Karpas-422 (cell line): ENCODE data around the gene NFIA. TPM values are rescaled to one million over a fixed set of nuclear protein-coding genes. Genes with fewer than 3 reads are reported as not detected.

ENCODE experiments used
- DNase-seq: peaks from one replicate; pipeline ENCODE4 v3.0.0-alpha.2; 2015
- H2AFZ ChIP-seq: fragments of 200-600 bp; sonication (generic); 2 replicates; pipeline ENCODE4 v1.6.1; 2014; ENCODE audit warnings: antibody characterized with exemption, low read length, mixed read lengths
- H3K27ac ChIP-seq: fragments of 200-600 bp; sonication (generic); 2 replicates; pipeline ENCODE4 v1.5.1; 2014; ENCODE audit warnings: mild to moderate bottlenecking, low read length, moderate library complexity
- H3K27me3 ChIP-seq: fragments of 200-600 bp; sonication (generic); 2 replicates; pipeline ENCODE4 v1.6.1; 2014; ENCODE audit warnings: low read length, mixed read lengths
- H3K36me3 ChIP-seq: fragments of 200-600 bp; sonication (generic); 2 replicates; pipeline ENCODE4 v1.6.1; 2014; ENCODE audit warnings: low read length, mixed read lengths; ENCODE audit not compliant: insufficient read depth
- H3K4me1 ChIP-seq: fragments of 200-600 bp; sonication (generic); 2 replicates; pipeline ENCODE4 v1.6.1; 2014; ENCODE audit warnings: mild to moderate bottlenecking, low read length, mixed read lengths
- H3K4me2 ChIP-seq: fragments of 200-600 bp; sonication (generic); 2 replicates; pipeline ENCODE4 v1.6.1; 2014; ENCODE audit warnings: low read length, low read depth, mild to moderate bottlenecking; ENCODE audit not compliant: poor library complexity, severe bottlenecking
- H3K4me3 ChIP-seq: fragments of 200-600 bp; sonication (generic); 2 replicates; pipeline ENCODE4 v1.5.1; 2014; ENCODE audit warnings: mild to moderate bottlenecking, antibody characterized with exemption, low read length, mixed read lengths
- H3K79me2 ChIP-seq: fragments of 200-600 bp; sonication (generic); 2 replicates; pipeline ENCODE4 v1.6.1; 2014; ENCODE audit warnings: mild to moderate bottlenecking, low read length, mixed read lengths
- H3K9ac ChIP-seq: fragments of 200-600 bp; sonication (generic); 2 replicates; pipeline ENCODE4 v1.6.0; 2014; ENCODE audit warnings: low read length
- H3K9me2 ChIP-seq: fragments of 200-600 bp; sonication (generic), shearing (Covaris generic); replicated peaks from 2 replicates; pipeline ENCODE4 v1.6.0; 2014; ENCODE audit warnings: mild to moderate bottlenecking, low read length, moderate library complexity; ENCODE audit not compliant: insufficient read depth
- H3K9me3 ChIP-seq: fragments of 300-700, 200-600 bp; sonication (generic); 2 replicates; pipeline ENCODE4 v1.6.1; 2014; ENCODE audit warnings: low read length, mixed read lengths
- H4K20me1 ChIP-seq: fragments of 200-600 bp; sonication (generic); 2 replicates; pipeline ENCODE4 v1.6.1; 2014; ENCODE audit warnings: mild to moderate bottlenecking, antibody characterized with exemption, low read length, low read depth; ENCODE audit not compliant: insufficient read depth
- total RNA-seq: library from RNA; depleted of rRNA; stranded (reverse); fragments of >200 nt; shearing (Covaris generic); gene quantifications from 2 replicates; pipeline ENCODE4 v1.2.3, GENCODE V29; 2014; ENCODE audit warnings: low replicate concordance

Gene NFIA
- total RNA-seq, 1 experiment from 2014 or later, result 38.3 TPM

DNA sequence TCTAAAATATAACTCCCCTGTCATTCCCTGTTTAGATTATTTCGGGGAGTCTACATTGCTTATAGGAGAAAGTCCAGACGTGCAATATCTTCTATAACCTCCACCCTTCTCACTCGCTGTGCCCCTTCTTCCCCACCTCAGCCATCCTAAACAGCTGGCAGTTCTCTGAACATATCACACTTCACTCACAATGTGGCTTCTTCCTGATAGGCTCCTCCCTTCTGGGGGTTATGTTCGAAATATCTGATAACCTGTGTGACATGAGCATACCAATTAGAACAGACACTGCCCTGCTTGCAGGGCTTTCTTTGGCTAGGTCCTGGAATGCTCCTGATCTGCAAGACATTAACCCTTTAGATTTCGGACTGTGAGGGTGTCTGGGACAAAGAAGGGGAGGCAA is 274.6 kb downstream of the NFIA start:
- H3K27me3 ChIP-seq, result no peaks in the 10 kb centered on the region
- no peak overlapping the region for H3K4me3 ChIP-seq
- DNase-seq, result no peak
- no peak overlapping the region for H3K4me2 ChIP-seq
- no peaks in the 10 kb centered on the region for H3K9me2 ChIP-seq
- no peaks in the 10 kb centered on the region for H3K79me2 ChIP-seq
- H3K27ac ChIP-seq, result no peak overlapping the region
- H3K36me3 ChIP-seq, result no peaks in the 10 kb centered on the region
- no peak overlapping the region for H2AFZ ChIP-seq
- H4K20me1 ChIP-seq, result no peaks in the 10 kb centered on the region
- H3K9ac ChIP-seq, result no peak overlapping the region
- no peaks in the 10 kb centered on the region for H3K9me3 ChIP-seq
- no peaks in the 10 kb centered on the region for H3K4me1 ChIP-seq

GRCh38 chr1:61357539-61357938 is 275.2 kb downstream of the NFIA start:
- H3K4me1 ChIP-seq, result no peaks in the 10 kb centered on the region
- no peaks in the 10 kb centered on the region for H4K20me1 ChIP-seq
- H3K9me3 ChIP-seq, result no peaks in the 10 kb centered on the region
- H3K4me3 ChIP-seq, result no peak overlapping the region
- H3K4me2 ChIP-seq, result no peak overlapping the region
- no peaks in the 10 kb centered on the region for H3K36me3 ChIP-seq
- H3K27ac ChIP-seq, result no peak overlapping the region
- H3K27me3 ChIP-seq, result no peaks in the 10 kb centered on the region
- no peak overlapping the region for H3K9ac ChIP-seq
- H3K79me2 ChIP-seq, result no peaks in the 10 kb centered on the region
- H2AFZ ChIP-seq, result no peak overlapping the region
- no peak for DNase-seq
- H3K9me2 ChIP-seq, result no peaks in the 10 kb centered on the region

DNA sequence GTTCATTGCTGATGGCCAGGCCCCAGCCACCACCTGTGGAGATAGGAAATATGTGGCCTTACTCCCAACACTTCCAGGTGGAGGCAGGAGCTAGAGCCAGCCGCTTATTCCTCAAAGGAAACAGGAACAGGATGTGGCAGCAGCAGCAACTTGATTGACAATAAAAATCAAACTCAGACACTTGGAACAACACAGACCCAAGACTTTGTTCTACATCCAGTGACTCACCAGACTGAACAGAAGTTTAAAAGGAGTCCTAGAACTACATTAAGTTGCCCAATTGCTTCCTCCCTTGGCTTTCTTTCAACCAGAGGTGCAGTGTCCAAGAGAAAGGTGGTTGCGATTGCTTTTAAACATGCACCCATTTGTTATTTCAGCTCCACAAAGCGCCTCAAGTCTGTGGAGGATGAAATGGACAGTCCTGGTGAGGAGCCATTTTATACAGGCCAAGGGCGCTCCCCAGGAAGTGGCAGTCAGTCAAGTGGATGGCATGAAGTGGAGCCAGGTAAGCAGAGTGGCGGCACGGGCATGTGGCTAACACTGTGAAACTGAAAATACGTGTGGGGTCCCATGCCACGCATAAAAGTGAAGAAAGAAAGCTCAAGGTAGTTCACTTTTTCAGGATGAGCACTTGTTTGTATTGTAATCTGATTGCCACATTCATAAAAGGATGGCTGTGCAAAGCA is 276.6 kb downstream of the NFIA start:
- DNase-seq, result no peak
- Histone ChIP-seq H3K79me2 (no peaks in the 10 kb centered on the region), H3K9ac (no peak overlapping the region), H3K4me3 (no peak overlapping the region), H3K9me3 (no peaks in the 10 kb centered on the region), H3K4me1 (no peaks in the 10 kb centered on the region), H3K36me3 (no peaks in the 10 kb centered on the region), H3K9me2 (no peaks in the 10 kb centered on the region), H3K27ac (no peak overlapping the region), H3K27me3 (no peaks in the 10 kb centered on the region), H4K20me1 (no peaks in the 10 kb centered on the region), H2AFZ (no peak overlapping the region), H3K4me2 (no peak overlapping the region)

DNA sequence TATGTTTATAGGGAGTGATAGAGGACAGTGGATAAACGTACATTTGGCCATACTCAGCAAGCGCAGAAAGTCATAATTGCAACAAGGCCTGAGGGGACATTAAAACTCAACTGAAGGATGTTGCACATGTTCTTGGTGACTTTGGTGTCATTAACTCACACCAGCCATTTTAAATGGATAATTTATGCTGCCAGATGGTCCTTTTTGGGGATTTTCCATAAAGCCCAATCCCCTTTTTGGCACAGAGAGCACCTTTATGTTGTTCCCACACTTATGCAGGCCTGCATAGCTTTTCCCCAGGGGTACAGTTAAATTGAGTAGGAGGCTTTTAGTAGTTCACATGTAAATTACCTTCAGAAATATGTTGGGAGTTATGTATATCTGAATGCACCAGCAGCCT is 279.6 kb downstream of the NFIA start:
- H3K9me2 ChIP-seq, result no peaks in the 10 kb centered on the region
- no peaks in the 10 kb centered on the region for H4K20me1 ChIP-seq
- H2AFZ ChIP-seq, result no peak overlapping the region
- no peak for DNase-seq
- H3K4me2 ChIP-seq, result no peak overlapping the region
- H3K9ac ChIP-seq, result no peak overlapping the region
- no peak overlapping the region for H3K27ac ChIP-seq
- no peaks in the 10 kb centered on the region for H3K36me3 ChIP-seq
- H3K79me2 ChIP-seq, result no peaks in the 10 kb centered on the region
- no peaks in the 10 kb centered on the region for H3K9me3 ChIP-seq
- no peaks in the 10 kb centered on the region for H3K4me1 ChIP-seq
- no peak overlapping the region for H3K4me3 ChIP-seq
- no peaks in the 10 kb centered on the region for H3K27me3 ChIP-seq

- Histone ChIP-seq H4K20me1 (no peaks in the 10 kb centered on the region), H3K27ac (no peak overlapping the region), H3K4me1 (no peaks in the 10 kb centered on the region)
These were observed 280.0 kb downstream of the NFIA start for GRCh38 chr1:61362351-61362750.

DNA sequence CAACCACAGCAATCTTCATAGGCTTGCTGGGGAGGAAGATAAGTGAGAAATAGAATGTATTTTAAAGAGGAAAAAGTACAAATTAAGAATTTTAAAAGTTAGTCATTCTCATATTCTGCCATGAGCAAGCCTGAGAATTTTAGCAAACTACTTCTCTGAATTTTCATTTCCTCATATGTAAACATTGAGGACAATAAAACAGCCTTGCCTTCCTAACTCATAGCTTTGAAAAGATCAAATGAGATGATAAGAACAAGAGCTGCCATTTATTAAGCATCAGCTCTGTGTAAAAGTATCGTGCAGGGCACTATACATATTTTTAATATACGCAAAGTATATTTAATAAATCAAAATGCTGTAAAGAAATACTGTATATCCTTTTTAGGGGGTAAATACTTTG is 286.0 kb downstream of the NFIA start:
- Histone ChIP-seq H3K4me2 (no peak overlapping the region), H3K79me2 (no peaks in the 10 kb centered on the region), H3K27me3 (no peaks in the 10 kb centered on the region), H3K36me3 (0 out of 2 replicates have a peak, but pooled peaks cover 3% of the 10 kb centered on the region), H3K4me3 (no peak overlapping the region), H4K20me1 (no peaks in the 10 kb centered on the region), H3K27ac (no peak overlapping the region), H3K9me3 (no peaks in the 10 kb centered on the region), H3K4me1 (no peaks in the 10 kb centered on the region), H3K9me2 (no peaks in the 10 kb centered on the region), H3K9ac (no peak overlapping the region), H2AFZ (no peak overlapping the region)
- DNase-seq, result no peak

More at GRCh38 chr1:61362351-61362750, 280.0 kb downstream of the NFIA start:
- Histone ChIP-seq H3K79me2 (no peaks in the 10 kb centered on the region), H3K27me3 (no peaks in the 10 kb centered on the region), H3K4me3 (no peak overlapping the region), H3K36me3 (no peaks in the 10 kb centered on the region), H3K9ac (no peak overlapping the region), H3K4me2 (no peak overlapping the region), H2AFZ (no peak overlapping the region), H3K9me2 (no peaks in the 10 kb centered on the region), H3K9me3 (no peaks in the 10 kb centered on the region)
- DNase-seq, result no peak

GRCh38 chr1:61368876-61369275 is 286.5 kb downstream of the NFIA start:
- Histone ChIP-seq H3K9me3 (no peaks in the 10 kb centered on the region), H3K36me3 (0 out of 2 replicates have a peak, but pooled peaks cover 3% of the 10 kb centered on the region), H3K4me2 (no peak overlapping the region), H3K79me2 (no peaks in the 10 kb centered on the region), H4K20me1 (no peaks in the 10 kb centered on the region), H3K4me3 (no peak overlapping the region), H3K27ac (no peak overlapping the region), H3K27me3 (no peaks in the 10 kb centered on the region), H3K9me2 (no peaks in the 10 kb centered on the region), H3K4me1 (no peaks in the 10 kb centered on the region), H2AFZ (no peak overlapping the region), H3K9ac (no peak overlapping the region)
- DNase-seq, result no peak

- DNase-seq, result no peak
- Histone ChIP-seq H3K27me3 (no peaks in the 10 kb centered on the region), H3K9me3 (no peaks in the 10 kb centered on the region), H2AFZ (no peak overlapping the region), H3K4me3 (no peak overlapping the region), H3K9me2 (no peaks in the 10 kb centered on the region), H3K9ac (no peak overlapping the region), H3K36me3 (0 out of 2 replicates have a peak, but pooled peaks cover 3% of the 10 kb centered on the region), H4K20me1 (no peaks in the 10 kb centered on the region), H3K4me2 (no peak overlapping the region), H3K4me1 (no peaks in the 10 kb centered on the region), H3K79me2 (no peaks in the 10 kb centered on the region), H3K27ac (no peak overlapping the region)
These were observed 288.0 kb downstream of the NFIA start for GRCh38 chr1:61370177-61370912.
